GM12891 (cell line): Measurements from ENCODE around the gene CSNK2A3.
A peak's percentile ranks its signal among the peaks of the same experiment; 100 is the strongest.

ENCODE experiments used
- DNase-seq: peaks from one replicate; pipeline ENCODE4 v3.0.0; 2011; ENCODE audit warnings: low spot score; ENCODE audit not compliant: insufficient read length
- FAIRE-seq: peaks from 2 replicates; lab custom pipeline; 2011; peaks lifted over from hg19 to GRCh38; lab: Jason Lieb, UNC
- PAX5 ChIP-seq: IDR thresholded peaks from 2 replicates; pipeline ENCODE4 v1.6.1; 2011; ENCODE audit warnings: low read length, moderate library complexity, mild to moderate bottlenecking; ENCODE audit not compliant: insufficient read depth, severe bottlenecking
- POLR2A ChIP-seq: IDR thresholded peaks from 2 replicates; pipeline ENCODE4 v1.6.1; 2011; ENCODE audit warnings: low read depth, low read length, control low read depth
- POLR2AphosphoS5 ChIP-seq: IDR thresholded peaks from 2 replicates; pipeline ENCODE4 v1.6.1; 2011; ENCODE audit warnings: low read depth, low read length, control low read depth
- POU2F2 ChIP-seq: IDR thresholded peaks from 2 replicates; pipeline ENCODE4 v1.6.1; 2011; ENCODE audit warnings: low read depth, mild to moderate bottlenecking, control low read depth, low read length, moderate library complexity
- SPI1 ChIP-seq: IDR thresholded peaks from 2 replicates; pipeline ENCODE4 v1.6.1; 2011; ENCODE audit warnings: low read depth, low read length, control low read depth
- TAF1 ChIP-seq: IDR thresholded peaks from 2 replicates; pipeline ENCODE4 v1.6.1; 2011; ENCODE audit warnings: low read depth, low read length, control low read depth

The CSNK2A3 gene

GRCh38 chr11:11347592-11347991, 5.5 kb downstream of the CSNK2A3 start:
- FAIRE-seq, result no peak
- TF ChIP-seq SPI1, result no peak
- TF ChIP-seq POU2F2, result no peak
- no peak for TF ChIP-seq TAF1
- TF ChIP-seq POLR2AphosphoS5, result no peak
- no peak for TF ChIP-seq PAX5
- no peak for TF ChIP-seq POLR2A
- DNase-seq, result no peak

GRCh38 chr11:11346303-11346702, 6.7 kb downstream of the CSNK2A3 start:
- DNase-seq, result no peak
- no peak for TF ChIP-seq POU2F2
- no peak for TF ChIP-seq SPI1
- no peak for TF ChIP-seq TAF1
- no peak for TF ChIP-seq POLR2A
- no peak for TF ChIP-seq PAX5
- TF ChIP-seq POLR2AphosphoS5, result no peak
- FAIRE-seq, result no peak

GRCh38 chr11:11345099-11345498, 8.0 kb downstream of the CSNK2A3 start:
- DNase-seq (no peak), FAIRE-seq (no peak)
- TF ChIP-seq POLR2A (no peak), POU2F2 (no peak), TAF1 (no peak), POLR2AphosphoS5 (no peak), PAX5 (no peak)

- FAIRE-seq (peak; percentile 47), DNase-seq (no peak)
- no peak for TF ChIP-seq TAF1
- no peak for TF ChIP-seq POLR2A
- no peak for TF ChIP-seq POLR2AphosphoS5
- no peak for TF ChIP-seq PAX5
- TF ChIP-seq POU2F2, result no peak
- TF ChIP-seq SPI1, result no peak
Observed at GRCh38 chr11:11344045-11344444, 9.0 kb downstream of the CSNK2A3 start.

- no peak for FAIRE-seq
- DNase-seq, result no peak
- TF ChIP-seq PAX5 (no peak), POU2F2 (no peak), POLR2A (no peak), TAF1 (no peak), SPI1 (no peak), POLR2AphosphoS5 (no peak)
Observed at GRCh38 chr11:11338304-11338703, 14.7 kb downstream of the CSNK2A3 start.

GRCh38 chr11:11336664-11337063, 16.4 kb downstream of the CSNK2A3 start:
- FAIRE-seq (no peak), DNase-seq (no peak)
- TF ChIP-seq PAX5 (no peak), SPI1 (no peak), POU2F2 (no peak), POLR2AphosphoS5 (no peak), POLR2A (no peak), TAF1 (no peak)

GRCh38 chr11:11335043-11335442, 18.0 kb downstream of the CSNK2A3 start:
- FAIRE-seq, result no peak
- DNase-seq, result no peak
- TF ChIP-seq TAF1 (no peak), PAX5 (no peak)

GRCh38 chr11:11334607-11335006, 18.4 kb downstream of the CSNK2A3 start:
- DNase-seq (no peak), FAIRE-seq (no peak)
- TF ChIP-seq TAF1 (no peak), PAX5 (no peak), POU2F2 (no peak), SPI1 (no peak), POLR2AphosphoS5 (no peak), POLR2A (no peak)

- no peak for DNase-seq
- no peak for FAIRE-seq
- no peak for TF ChIP-seq TAF1
- no peak for TF ChIP-seq POLR2A
- no peak for TF ChIP-seq SPI1
- no peak for TF ChIP-seq PAX5
- no peak for TF ChIP-seq POLR2AphosphoS5
- TF ChIP-seq POU2F2, result no peak
Observed at GRCh38 chr11:11332141-11332710, 20.8 kb downstream of the CSNK2A3 start.
